HEK293 (cell line): Measurements from ENCODE around the gene ZIC5.

Source experiments
- MYNN ChIP-seq: fragments of 450-650 bp; formaldehyde crosslinking; IDR thresholded peaks from 2 replicates; pipeline ENCODE4 v1.5.1; 2016; ENCODE audit warnings: missing biosample characterization, missing genetic modification characterization, borderline replicate concordance
- REPIN1 ChIP-seq: fragments of 450-650 bp; formaldehyde crosslinking; IDR thresholded peaks from 2 replicates; pipeline ENCODE4 v1.5.1; 2017; ENCODE audit warnings: missing biosample characterization, missing genetic modification characterization, low read depth
- TCF7L2 ChIP-seq: IDR thresholded peaks from 2 replicates; pipeline ENCODE4 v1.6.1; 2011; ENCODE audit warnings: low read depth, mild to moderate bottlenecking, inconsistent platforms, low read length, moderate library complexity, borderline replicate concordance
- ZNF175 ChIP-seq: fragments of 450-650 bp; formaldehyde crosslinking; IDR thresholded peaks from 2 replicates; pipeline ENCODE4 v1.5.1; 2016; ENCODE audit warnings: missing biosample characterization, missing genetic modification characterization

GRCh38 chr13:99970651-99971575, 654 bp downstream of the ZIC5 start:
- TF ChIP-seq TCF7L2 (no peak), ZNF175 (tag by site-specific recombination) (no peak), MYNN (tag by site-specific recombination) (no peak), REPIN1 (tag by site-specific recombination) (no peak)
